HepG2 (cell line): ENCODE data around the gene PTBP2. TPM values are rescaled to one million over a fixed set of nuclear protein-coding genes. Genes with fewer than 3 reads are reported as not detected.

Source experiments
- ATAC-seq: fragments of 200-7000 bp; cut with Tn5 transposase; 3 replicates; pipeline ENCODE4 v1.9.1; 2020; ENCODE audit warnings: mild to moderate bottlenecking, moderate library complexity
- BruUV-seq: library from RNA; stranded (reverse); fragments of 400-500 nt; replicated peaks from 2 replicates; lab custom pipeline; 2021; lab: Mats Ljungman, UMichigan
- CTCF ChIA-PET: fragments of 300-600 bp; formaldehyde crosslinking; extraction: SDS; loops from one replicate; lab custom pipeline; 2021; ENCODE audit warnings: low total read pairs, inconsistent platforms, low intra/inter-chr PET ratio; lab: Yijun Ruan, JAX
- POLR2A ChIA-PET: fragments of 350-600 bp; sonication (Branson Sonifier 250); formaldehyde crosslinking; loops from one replicate; lab custom pipeline; 2020; ENCODE audit warnings: antibody characterized with exemption, inconsistent platforms; lab: Yijun Ruan, JAX
- DNase-seq: peaks from one replicate; pipeline ENCODE4 v3.0.0-alpha.2; 2015; ENCODE audit warnings: low spot score
- FAIRE-seq: peaks from 3 replicates; lab custom pipeline; 2011; peaks lifted over from hg19 to GRCh38; lab: Jason Lieb, UNC
- H2AFZ ChIP-seq: one replicate; pipeline ENCODE4 v1.6.1; 2011; ENCODE audit warnings: low read length, inconsistent platforms
- H3K27ac ChIP-seq: fragments of 300-600 bp; 3 replicates; pipeline ENCODE4 v1.8.0; 2011; ENCODE audit warnings: mixed run types, mild to moderate bottlenecking, mixed read lengths, low read length, inconsistent platforms; ENCODE audit not compliant: insufficient read depth; ENCODE audit errors: extremely low read length
- H3K27me3 ChIP-seq, 2 experiments: fragments of 200-600 bp in 1 of 2; 2 replicates in 1 of 2; 3 replicates in 1 of 2; pipeline versions ENCODE4 v1.6.0 to v1.8.0; 2011; ENCODE audit warnings: low read length in 2 of 2, mild to moderate bottlenecking in 2 of 2, moderate library complexity in 2 of 2, inconsistent platforms in 1 of 2; ENCODE audit not compliant: insufficient read depth in 2 of 2, control insufficient read depth in 1 of 2
- H3K36me3 ChIP-seq, 2 experiments: fragments of 200-600 bp in 1 of 2; replicated peaks in 1 of 2; 2 replicates in 1 of 2; 3 replicates in 1 of 2; pipeline versions ENCODE4 v1.5.1 to v1.8.0; 2011; ENCODE audit warnings: low read length in 2 of 2, inconsistent platforms in 1 of 2; ENCODE audit not compliant: insufficient read depth in 2 of 2, control insufficient read depth in 1 of 2
- H3K4me1 ChIP-seq: 2 replicates; pipeline ENCODE4 v1.5.1; 2012; ENCODE audit warnings: low read length, inconsistent platforms; ENCODE audit not compliant: insufficient read depth
- H3K4me2 ChIP-seq: 2 replicates; pipeline ENCODE4 v1.6.0; 2011; ENCODE audit warnings: low read depth, low read length, inconsistent platforms
- H3K4me3 ChIP-seq, 3 experiments: fragments of 200-600 bp in 1 of 3; sonication (generic), shearing (Covaris generic) in 1 of 3; replicated peaks in 1 of 3; 2 replicates each; pipeline ENCODE4 v1.5.1; 2011 to 2016; ENCODE audit warnings: low read length in 3 of 3, inconsistent platforms in 2 of 3, low read depth in 2 of 3, mild to moderate bottlenecking in 2 of 3, control low read depth in 1 of 3, mixed read lengths in 1 of 3; ENCODE audit not compliant: insufficient read depth in 1 of 3
- H3K79me2 ChIP-seq: one replicate; pipeline ENCODE4 v1.6.1; 2011; ENCODE audit warnings: low read length, inconsistent platforms; ENCODE audit not compliant: insufficient read depth
- H3K9ac ChIP-seq: 2 replicates; pipeline ENCODE4 v1.6.0; 2011; ENCODE audit warnings: mild to moderate bottlenecking, low read depth, low read length, inconsistent platforms; ENCODE audit not compliant: insufficient read depth
- H3K9me3 ChIP-seq: 2 replicates; pipeline ENCODE4 v1.5.1; 2012; ENCODE audit warnings: mild to moderate bottlenecking, low read length
- H4K20me1 ChIP-seq: 2 replicates; pipeline ENCODE4 v1.6.0; 2011; ENCODE audit warnings: inconsistent platforms, mild to moderate bottlenecking, low read length, moderate library complexity; ENCODE audit not compliant: insufficient read depth
- ATF7-NPFF ChIP-seq: sonication (generic); formaldehyde crosslinking; IDR thresholded peaks from 2 replicates; pipeline ENCODE4 v1.8.1; 2023; ENCODE audit warnings: mild to moderate bottlenecking, low read depth, missing genetic modification reagents, moderate library complexity
- GZF1 ChIP-seq: sonication (generic); formaldehyde crosslinking; IDR thresholded peaks from 2 replicates; pipeline ENCODE4 v1.5.1; 2020; ENCODE audit warnings: mild to moderate bottlenecking, missing genetic modification reagents
- HMGXB4 ChIP-seq, 2 experiments: sonication (generic) in 1 of 2; formaldehyde crosslinking in 1 of 2; IDR thresholded peaks; 2 replicates each; pipeline versions ENCODE4 v1.4.0 to v1.6.1; 2018 to 2020; ENCODE audit warnings: missing genetic modification reagents in 2 of 2, borderline replicate concordance in 1 of 2, low read depth in 1 of 2, mild to moderate bottlenecking in 1 of 2, missing biosample characterization in 1 of 2
- HOXA7 ChIP-seq: sonication (generic); formaldehyde crosslinking; IDR thresholded peaks from 2 replicates; pipeline ENCODE4 v1.8.1; 2022; ENCODE audit warnings: mild to moderate bottlenecking, missing genetic modification reagents, moderate library complexity
- SIX4 ChIP-seq: sonication (generic); formaldehyde crosslinking; IDR thresholded peaks from 2 replicates; pipeline ENCODE4 v1.4.0; 2020; ENCODE audit warnings: missing genetic modification reagents
- ZNF10 ChIP-seq: sonication (generic); formaldehyde crosslinking; IDR thresholded peaks from 2 replicates; pipeline ENCODE4 v1.4.0; 2020; ENCODE audit warnings: mild to moderate bottlenecking, low read depth, missing genetic modification reagents, borderline replicate concordance
- ZNF576 ChIP-seq: sonication (generic); formaldehyde crosslinking; IDR thresholded peaks from 2 replicates; pipeline ENCODE4 v1.4.0; 2020; ENCODE audit warnings: mild to moderate bottlenecking, missing genetic modification reagents
- ZNF75D ChIP-seq: sonication (generic); formaldehyde crosslinking; IDR thresholded peaks from 2 replicates; pipeline ENCODE4 v1.8.1; 2023; ENCODE audit warnings: missing genetic modification reagents, mild to moderate bottlenecking, borderline replicate concordance
- WGBS: methylation state at CpG from one replicate; pipeline ENCODE4 v1.1.6; 2017; ENCODE audit warnings: low lambda C conversion rate; 5-methylcytosine and 5-hydroxymethylcytosine counted together
- in situ Hi-C: cut with HindIII; loops from 2 replicates; pipeline ENCODE4 v1.10.0; 2017; ENCODE audit warnings: low pct_unique_long_range_greater_than_20kb; ENCODE audit not compliant: extremely low pct_ligation_motif_present
- intact Hi-C: fragments of 100-400 bp; cut with micrococcal nuclease; formaldehyde crosslinking; loops from one replicate; pipeline ENCODE4 v1.10.0; 2022; ENCODE audit not compliant: unreplicated experiment
- polyA plus RNA-seq, 8 experiments: library from polyadenylated mRNA; depleted of rRNA in 3 of 8; stranded (reverse) in 7 of 8; unstranded in 1 of 8; fragments of >200 nt; fragmentation: Illumina TruSeq in 4 of 8; extraction: Trizol in 4 of 8; gene quantifications; 2 replicates each; pipeline versions ENCODE4 v1.2.1 to v1.2.3, GENCODE V29; 2011 to 2016; ENCODE audit warnings: low read depth in 4 of 8, missing spikeins in 1 of 8, mixed read lengths in 1 of 8; ENCODE audit not compliant: insufficient read depth in 1 of 8
- total RNA-seq, 5 experiments: library from RNA; depleted of rRNA; stranded (reverse); fragments of >200 nt; fragmentation: Illumina TruSeq; extraction: Trizol; gene quantifications; 2 replicates each; pipeline ENCODE4 v1.2.3, GENCODE V29; 2016; ENCODE audit warnings: low read depth in 1 of 5
- TF ChIP-seq, protein P1 (sequence below): sonication (generic); formaldehyde crosslinking; IDR thresholded peaks from 2 replicates; pipeline ENCODE4 v1.5.1; 2020; ENCODE audit warnings: missing genetic modification reagents, mild to moderate bottlenecking, borderline replicate concordance
- TF ChIP-seq, protein P2 (sequence below): IDR thresholded peaks from 2 replicates; pipeline ENCODE4 v1.4.0; 2020; ENCODE audit warnings: mild to moderate bottlenecking, missing genetic modification reagents
- TF ChIP-seq, protein P3 (sequence below): IDR thresholded peaks from 2 replicates; pipeline ENCODE4 v1.6.1; 2016; ENCODE audit warnings: control low read depth

PTBP2 gene
- total and polyA plus RNA-seq, 2 of the 13 experiments (the other 11 are each of a cell fraction or from before 2014, with no cell fraction given), result 10.5 to 14.1 TPM

DNA sequence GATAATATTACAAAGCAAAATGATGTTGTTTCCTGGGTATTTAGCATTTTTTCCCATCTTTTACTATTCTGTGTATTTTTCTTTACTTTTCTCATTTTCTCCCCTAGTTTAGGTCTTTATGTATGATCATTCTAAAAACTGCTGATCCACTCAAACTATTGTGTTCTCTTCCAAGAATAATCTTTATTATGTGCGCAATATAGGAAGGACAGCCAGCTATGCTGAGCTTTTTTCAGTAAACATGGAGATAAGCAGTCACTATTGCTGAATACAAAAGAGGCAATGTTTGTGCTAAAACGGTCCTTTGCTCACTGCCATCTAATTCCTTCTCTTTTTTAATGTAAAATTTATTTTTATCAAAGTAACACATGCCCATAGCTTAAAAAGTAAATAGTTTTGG lies 6.7 kb upstream of the PTBP2 start:
- intact Hi-C loops, result no loop called here
- no peak overlapping the region for H3K27ac ChIP-seq
- H3K36me3 ChIP-seq, result no peaks in the 10 kb centered on the region
- WGBS, result 31% methylated on average over 2 of the region's 2 CpGs
- no peak overlapping the region for H3K4me2 ChIP-seq
- H3K9me3 ChIP-seq, result no peaks in the 10 kb centered on the region
- POLR2A ChIA-PET, result no interaction called here
- H3K27me3 ChIP-seq, result no peaks in the 10 kb centered on the region
- CTCF ChIA-PET, result no interaction called here
- no peaks in the 10 kb centered on the region for H4K20me1 ChIP-seq
- DNase-seq (no peak), ATAC-seq (no peak), FAIRE-seq (no peak)
- no peak overlapping the region for H3K4me3 ChIP-seq
- BruUV-seq, result no TSS peak
- in situ Hi-C loops, result no loop called here
- no peak overlapping the region for H2AFZ ChIP-seq
- no peak overlapping the region for H3K9ac ChIP-seq
- no peaks in the 10 kb centered on the region for H3K4me1 ChIP-seq
- no peak for TF ChIP-seq HMGXB4 (CRISPR knock-in tag; IDR thresholded peaks at IDR 0.05; ENCODE audit: borderline replicate concordance in 1 of 2, low read depth in 1 of 2)
- TF ChIP-seq, protein P1, sequence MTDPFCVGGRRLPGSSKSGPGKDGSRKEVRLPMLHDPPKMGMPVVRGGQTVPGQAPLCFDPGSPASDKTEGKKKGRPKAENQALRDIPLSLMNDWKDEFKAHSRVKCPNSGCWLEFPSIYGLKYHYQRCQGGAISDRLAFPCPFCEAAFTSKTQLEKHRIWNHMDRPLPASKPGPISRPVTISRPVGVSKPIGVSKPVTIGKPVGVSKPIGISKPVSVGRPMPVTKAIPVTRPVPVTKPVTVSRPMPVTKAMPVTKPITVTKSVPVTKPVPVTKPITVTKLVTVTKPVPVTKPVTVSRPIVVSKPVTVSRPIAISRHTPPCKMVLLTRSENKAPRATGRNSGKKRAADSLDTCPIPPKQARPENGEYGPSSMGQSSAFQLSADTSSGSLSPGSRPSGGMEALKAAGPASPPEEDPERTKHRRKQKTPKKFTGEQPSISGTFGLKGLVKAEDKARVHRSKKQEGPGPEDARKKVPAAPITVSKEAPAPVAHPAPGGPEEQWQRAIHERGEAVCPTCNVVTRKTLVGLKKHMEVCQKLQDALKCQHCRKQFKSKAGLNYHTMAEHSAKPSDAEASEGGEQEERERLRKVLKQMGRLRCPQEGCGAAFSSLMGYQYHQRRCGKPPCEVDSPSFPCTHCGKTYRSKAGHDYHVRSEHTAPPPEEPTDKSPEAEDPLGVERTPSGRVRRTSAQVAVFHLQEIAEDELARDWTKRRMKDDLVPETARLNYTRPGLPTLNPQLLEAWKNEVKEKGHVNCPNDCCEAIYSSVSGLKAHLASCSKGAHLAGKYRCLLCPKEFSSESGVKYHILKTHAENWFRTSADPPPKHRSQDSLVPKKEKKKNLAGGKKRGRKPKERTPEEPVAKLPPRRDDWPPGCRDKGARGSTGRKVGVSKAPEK (CRISPR knock-in tag), result no peak
- TF ChIP-seq ZNF75D, result no peak
- no peak for TF ChIP-seq SIX4
- TF ChIP-seq ATF7-NPFF (CRISPR knock-in tag), result no peak
- TF ChIP-seq, protein P2, sequence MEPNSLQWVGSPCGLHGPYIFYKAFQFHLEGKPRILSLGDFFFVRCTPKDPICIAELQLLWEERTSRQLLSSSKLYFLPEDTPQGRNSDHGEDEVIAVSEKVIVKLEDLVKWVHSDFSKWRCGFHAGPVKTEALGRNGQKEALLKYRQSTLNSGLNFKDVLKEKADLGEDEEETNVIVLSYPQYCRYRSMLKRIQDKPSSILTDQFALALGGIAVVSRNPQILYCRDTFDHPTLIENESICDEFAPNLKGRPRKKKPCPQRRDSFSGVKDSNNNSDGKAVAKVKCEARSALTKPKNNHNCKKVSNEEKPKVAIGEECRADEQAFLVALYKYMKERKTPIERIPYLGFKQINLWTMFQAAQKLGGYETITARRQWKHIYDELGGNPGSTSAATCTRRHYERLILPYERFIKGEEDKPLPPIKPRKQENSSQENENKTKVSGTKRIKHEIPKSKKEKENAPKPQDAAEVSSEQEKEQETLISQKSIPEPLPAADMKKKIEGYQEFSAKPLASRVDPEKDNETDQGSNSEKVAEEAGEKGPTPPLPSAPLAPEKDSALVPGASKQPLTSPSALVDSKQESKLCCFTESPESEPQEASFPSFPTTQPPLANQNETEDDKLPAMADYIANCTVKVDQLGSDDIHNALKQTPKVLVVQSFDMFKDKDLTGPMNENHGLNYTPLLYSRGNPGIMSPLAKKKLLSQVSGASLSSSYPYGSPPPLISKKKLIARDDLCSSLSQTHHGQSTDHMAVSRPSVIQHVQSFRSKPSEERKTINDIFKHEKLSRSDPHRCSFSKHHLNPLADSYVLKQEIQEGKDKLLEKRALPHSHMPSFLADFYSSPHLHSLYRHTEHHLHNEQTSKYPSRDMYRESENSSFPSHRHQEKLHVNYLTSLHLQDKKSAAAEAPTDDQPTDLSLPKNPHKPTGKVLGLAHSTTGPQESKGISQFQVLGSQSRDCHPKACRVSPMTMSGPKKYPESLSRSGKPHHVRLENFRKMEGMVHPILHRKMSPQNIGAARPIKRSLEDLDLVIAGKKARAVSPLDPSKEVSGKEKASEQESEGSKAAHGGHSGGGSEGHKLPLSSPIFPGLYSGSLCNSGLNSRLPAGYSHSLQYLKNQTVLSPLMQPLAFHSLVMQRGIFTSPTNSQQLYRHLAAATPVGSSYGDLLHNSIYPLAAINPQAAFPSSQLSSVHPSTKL (CRISPR knock-in tag), result no peak
- TF ChIP-seq ZNF576, result no peak
- no peak for TF ChIP-seq HOXA7
- TF ChIP-seq, protein P3, sequence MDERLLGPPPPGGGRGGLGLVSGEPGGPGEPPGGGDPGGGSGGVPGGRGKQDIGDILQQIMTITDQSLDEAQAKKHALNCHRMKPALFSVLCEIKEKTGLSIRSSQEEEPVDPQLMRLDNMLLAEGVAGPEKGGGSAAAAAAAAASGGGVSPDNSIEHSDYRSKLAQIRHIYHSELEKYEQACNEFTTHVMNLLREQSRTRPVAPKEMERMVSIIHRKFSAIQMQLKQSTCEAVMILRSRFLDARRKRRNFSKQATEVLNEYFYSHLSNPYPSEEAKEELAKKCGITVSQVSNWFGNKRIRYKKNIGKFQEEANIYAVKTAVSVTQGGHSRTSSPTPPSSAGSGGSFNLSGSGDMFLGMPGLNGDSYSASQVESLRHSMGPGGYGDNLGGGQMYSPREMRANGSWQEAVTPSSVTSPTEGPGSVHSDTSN, result no peak
- no peak for TF ChIP-seq GZF1 (CRISPR knock-in tag)
- no peak for TF ChIP-seq ZNF10 (CRISPR knock-in tag)
- TF ChIP-seq, all 625 proteins: peak for 0
- no peaks in the 10 kb centered on the region for H3K79me2 ChIP-seq
